Inflammatory macrophage treated with lipopolysaccharide for 4 hours (primary cell): ENCODE measurements around the gene GRK5.

Experiments
- DNase-seq: peaks from one replicate; pipeline ENCODE4 v3.0.0-alpha.2; 2020

Gene GRK5

DNA sequence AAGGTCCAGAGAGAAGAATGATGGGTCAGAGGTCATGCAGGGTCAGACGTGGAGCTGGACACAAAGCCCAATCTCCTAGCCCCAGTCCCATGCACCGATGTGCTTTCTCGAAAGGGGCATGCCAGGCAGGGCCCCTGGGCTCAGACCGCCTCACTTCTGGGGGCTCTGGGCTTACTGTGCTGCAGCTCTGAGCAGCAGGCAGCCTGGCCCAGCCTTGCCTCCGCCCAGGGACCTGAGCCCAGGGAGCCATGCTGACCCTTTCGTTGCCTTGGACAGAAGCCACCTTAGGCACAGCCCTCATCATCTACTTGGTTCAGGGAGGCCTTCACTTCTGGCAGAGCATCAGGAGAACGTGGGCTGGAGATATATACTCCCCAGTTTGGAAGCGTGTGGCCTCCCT is 161.2 kb downstream of the GRK5 start:
- DNase-seq = no peak

DNA sequence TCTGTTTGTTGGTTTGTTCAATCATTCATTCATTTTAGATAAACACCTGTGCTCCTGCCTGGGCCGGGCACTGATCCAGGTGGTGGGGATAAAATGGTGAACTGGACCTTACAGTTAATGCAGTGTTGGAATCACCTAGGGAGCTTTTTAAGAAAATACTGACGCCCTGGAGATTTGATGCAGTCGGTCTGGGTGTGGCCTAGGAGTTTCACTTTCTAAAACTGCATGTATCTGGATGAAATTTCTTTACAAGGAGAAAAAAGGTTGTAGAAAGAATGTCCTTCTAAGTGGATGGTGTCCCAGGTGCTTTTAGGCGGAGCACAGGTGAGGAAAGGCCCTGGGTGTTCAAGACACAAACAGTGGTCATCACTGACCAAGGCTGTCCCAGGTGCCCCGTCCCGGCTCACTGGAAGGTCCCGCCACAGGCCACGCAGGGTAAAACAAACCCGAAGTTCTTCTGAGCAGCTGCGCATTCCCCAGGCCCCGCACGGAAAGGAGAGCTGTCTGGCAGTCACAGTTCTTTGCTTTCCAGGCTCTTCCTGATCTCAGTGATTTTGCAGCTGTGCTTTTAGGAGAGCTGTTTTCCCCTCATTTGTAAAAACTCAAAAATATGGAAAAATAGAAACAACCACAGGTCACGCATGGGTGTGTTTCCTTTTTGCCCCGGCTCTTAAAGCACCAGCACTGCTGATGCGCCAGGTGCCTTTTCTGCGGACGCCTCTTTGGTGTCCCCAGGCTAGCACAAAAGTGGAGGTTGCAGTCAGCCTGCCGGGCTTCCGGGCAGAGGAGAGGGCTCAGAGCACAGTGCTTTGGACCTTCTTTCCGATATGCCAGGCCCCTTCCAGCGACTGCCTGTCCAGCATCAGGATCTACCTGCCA is 161.9 kb downstream of the GRK5 start:
- no peak for DNase-seq

DNA sequence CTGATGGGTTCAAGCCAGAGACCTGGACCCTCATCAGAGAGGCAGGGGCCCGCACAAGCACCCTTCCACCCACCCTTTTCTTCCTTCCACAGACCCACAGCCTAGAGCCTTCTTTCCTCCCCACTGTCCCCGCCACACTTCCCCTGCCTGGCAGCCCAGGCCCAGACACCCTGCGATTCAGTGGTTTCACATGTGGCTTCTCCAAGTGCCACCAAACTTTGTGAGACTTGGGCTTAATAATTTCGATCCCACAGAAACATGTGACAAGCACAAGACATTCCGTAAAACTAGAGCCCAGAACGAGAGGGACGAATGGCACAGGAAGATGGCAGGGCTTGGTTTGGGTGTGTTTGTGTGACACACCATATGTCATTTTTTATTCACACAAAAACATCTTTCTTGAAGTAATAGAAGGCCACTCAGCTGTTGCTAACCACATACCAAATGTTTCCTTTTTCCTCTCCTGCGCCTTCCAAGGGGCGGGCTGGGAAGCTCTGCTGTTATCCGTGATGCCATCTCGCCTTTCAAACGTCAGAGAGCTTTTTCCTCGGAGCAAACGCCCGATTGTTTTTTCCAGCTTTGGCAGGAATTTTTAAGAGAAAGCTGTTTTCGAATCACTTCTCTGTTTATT is 162.9 kb downstream of the GRK5 start:
- DNase-seq = no peak

DNA sequence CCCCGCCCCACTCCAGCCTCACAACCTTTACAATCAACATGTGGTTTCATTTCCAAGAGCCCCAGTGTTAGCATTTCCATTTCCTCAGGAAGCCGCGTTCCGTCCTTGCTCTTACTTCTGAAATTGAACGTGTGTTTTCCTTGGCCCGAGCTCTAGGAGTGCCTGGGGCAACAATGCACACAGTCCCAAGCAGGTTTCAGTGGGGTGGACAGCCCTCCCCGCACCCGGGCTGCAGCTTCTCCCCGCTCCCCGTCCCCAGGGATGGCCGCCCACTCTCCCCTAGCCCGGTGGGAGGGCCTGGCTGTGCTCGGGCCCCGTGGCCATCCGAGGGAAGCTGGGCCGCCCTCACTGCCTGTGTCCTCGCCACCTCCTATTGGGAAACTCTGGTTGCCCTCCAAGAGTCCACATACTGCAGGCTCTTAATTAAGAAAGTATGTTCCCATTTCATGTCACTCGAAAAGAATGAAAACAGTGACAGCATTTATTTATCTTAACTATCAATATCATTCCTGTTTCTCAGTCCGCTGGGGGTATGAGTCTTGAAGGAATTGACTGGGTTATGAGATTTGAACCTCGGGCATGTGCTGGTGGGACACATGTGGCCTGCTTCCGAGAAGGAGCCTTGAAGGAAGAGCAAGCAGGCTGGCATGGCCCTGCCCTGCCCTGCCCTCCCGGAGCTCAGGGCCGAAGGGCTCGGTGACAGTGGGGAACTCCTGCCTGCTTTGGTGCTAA is 163.8 kb downstream of the GRK5 start:
- DNase-seq = no peak

DNA sequence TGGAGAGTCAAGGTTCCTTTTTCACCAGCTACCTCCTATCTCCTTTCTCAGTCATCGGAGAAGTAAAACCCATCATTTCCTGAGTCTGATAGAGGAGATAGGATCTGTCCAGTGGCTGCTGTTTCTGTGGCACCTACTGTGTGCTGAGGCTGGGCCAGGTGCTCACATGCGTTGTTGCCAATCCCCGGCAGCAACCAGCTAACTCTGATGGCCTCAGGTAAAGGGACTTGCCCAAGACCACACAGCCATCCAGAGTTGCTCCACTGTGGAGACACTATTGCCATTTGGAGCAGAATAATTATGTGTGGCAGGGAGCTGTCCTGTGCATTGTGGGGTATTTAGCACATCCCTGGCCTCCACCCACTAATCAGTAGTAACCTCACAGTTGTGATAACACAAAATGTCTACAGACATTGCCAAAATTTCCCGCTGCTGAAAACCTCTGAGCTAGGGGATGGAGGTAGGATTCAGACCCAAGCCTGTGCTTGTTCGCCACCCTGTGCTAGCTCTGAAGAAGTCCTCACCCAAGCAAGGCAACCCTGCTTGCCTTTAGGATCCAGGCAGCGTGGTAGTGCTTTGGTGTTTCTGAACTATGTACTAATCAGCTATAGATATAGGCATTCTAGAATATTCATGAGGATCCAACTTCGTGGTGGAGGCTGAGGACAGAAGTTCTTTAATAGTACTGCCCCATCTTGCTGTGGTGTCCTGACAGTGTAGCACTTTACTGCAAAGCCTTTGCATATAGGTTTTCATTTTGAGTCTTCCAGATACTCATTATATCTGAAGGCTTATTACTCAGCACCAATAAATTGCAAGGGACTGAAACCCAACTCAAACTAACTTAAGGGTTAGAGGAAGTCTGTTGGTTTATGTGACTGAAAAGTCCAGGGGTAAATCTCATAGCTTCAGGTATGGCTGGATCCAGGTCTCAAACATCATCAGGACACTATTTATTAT is 164.6 kb downstream of the GRK5 start:
- no peak for DNase-seq

DNA sequence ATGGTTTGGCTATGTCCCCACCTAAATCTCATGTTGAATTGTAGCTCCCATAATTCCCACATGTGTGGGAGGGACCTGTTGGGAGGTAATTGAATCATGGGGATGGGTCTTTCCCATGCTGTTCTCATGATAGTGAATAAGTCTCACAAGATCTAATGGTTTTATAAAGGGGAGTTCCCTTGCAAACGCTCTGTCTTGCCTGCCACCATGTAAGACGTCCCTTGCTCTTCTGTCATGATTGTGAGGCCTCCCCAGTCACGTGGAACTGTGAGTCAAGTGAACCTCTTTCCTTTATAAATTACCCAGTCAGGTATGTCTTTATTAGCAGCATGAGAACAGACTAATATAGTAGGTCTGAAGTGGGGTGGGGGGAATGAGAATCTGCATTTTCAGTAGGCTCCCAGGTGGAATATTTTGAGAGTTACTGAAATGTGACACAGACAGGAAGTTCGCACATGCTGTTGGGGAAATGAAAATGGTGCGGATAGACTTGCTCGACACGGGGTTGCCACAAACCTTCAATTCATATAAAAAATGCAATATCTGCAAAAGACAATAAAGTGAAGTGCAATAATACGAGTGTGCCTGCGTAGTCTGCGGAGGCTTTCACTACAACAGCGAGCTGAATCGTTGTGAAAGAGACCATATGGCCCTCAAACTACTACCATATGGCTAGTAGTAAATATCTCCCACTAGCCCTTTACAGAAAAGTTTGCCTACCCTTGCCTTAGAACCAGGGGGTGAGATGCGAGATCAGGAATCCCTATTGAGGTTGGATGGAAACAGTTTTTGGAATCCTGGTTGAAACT is 166.1 kb downstream of the GRK5 start:
- DNase-seq = no peak

DNA sequence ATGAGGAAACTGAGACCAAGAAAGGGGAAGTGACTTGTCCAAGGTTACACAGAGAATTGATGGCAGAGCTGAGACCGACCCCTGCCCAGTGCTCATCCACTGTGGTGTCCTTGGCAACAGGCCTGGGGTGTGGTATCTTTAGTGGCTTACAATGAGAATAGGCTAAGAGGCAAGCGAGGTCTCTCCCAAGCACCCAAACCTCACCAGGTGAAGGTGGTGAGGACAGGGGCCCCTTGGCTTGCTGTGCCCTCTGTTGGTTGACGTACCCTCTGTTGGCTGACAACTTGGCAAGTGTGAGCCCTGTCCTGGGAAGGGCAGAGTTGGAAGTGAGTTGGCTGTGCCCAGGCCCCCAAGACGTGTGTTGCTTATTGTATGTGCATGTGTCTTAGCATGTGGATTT is 166.9 kb downstream of the GRK5 start:
- DNase-seq = no peak

DNA sequence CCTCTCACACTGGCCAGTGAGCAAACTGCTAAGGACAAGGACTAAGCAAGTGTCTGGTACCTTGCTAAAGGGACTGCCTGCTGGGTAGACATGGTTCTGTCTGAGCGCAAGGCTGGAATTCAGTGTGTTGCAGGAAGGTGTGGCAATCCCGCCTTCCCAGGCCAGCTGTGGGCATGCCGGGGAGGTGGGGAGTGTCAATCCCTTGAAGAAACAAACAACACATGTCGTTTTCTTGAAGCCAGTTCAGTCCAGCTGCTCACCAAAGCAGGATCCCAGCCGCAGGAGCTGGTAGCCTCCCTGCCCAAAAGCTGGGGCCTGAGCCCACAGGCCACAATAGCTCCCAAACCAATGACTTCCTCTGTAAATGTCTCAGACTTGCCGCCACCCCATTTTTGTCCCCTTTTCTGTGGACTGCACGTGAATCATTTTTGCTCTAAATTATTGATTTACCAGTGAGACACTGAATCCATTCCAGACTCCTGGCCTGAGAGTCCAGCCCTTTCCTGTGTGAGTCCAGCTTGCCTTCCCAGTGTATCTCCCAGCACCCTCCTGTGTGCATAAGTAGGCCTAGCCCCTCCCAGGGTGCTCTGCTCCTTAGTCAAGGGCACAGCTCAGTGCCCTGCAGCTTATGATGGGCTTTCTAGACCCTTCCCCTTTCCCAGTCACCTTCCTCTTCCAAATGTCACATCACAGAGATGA is 168.4 kb downstream of the GRK5 start:
- no peak for DNase-seq

DNA sequence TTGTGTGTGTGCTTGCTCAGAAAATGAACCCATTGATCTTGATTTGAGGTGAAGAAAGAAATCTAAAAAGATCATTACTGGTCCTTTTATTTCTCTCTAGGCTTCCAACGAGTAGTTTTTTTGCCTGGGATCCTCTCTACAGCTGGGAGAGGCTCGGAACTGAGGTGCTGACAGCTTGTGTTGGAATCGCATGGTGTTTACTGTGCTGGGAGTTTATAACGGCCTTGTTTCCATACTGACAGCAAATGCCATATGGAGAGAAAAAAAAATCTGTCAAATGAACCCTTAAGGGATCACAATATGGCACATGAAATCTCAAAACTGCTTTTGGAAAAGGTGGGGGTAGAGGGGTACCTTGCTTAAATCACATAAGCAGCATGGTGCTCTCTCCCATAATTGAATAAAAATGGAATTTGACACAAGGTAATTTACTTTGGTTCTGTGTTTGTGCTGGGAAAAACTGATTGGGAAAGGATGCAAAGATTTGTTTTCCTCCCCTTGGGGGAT is 170.1 kb downstream of the GRK5 start:
- no peak for DNase-seq

DNA sequence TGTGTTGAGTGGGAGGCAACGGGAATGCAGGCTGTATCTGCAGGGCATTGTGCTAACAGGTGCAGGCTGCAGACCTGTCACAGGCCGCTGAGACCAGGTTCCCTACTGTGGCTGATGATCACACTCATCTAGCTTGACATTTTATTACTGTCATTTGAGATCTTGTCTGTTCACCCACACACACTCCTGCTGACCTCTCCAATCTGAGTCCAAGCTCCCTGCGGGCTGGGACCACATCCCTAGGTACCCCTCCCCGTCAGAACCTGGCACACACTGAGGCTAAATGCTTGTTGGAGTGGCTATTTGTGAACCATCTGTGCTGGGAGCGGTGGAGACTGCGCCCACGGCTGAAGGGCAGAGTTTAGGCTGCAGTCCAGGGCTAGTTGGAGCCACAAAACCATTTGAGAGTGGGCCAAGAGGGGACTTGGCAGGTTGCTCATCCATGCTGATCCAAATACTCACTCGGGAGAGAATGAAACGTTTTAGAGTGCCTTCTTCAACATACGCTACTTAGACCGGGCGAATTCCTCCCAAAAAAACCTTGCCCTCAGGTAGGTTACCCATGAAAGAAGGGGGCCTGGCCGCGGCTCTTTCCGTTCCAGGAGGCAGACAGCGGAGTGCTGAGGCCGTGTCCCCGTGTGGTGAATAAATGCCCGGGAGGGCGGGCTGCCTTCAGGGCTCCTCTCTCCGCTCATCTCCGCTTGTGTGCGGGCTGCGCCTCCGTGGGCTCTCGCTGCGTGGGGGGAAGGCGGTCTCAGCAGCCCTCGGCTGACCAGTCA is 170.8 kb downstream of the GRK5 start:
- no peak for DNase-seq

DNA sequence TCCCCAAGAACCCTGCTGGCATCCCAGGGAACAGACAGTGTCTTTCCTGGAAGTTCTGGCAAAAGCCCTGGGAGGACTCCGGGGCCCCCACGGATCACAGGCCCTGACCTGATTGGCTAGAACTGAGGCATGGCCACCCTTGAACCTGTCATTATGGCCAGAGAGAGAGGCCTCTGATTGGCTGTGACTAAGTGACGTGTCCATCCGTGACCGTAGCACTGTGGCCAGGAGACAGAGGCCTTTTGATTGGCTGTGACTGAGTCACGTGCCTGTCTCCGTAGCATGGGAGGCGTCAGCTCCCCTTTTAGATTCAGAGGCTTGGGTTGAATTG is 171.3 kb downstream of the GRK5 start:
- no peak for DNase-seq

DNA sequence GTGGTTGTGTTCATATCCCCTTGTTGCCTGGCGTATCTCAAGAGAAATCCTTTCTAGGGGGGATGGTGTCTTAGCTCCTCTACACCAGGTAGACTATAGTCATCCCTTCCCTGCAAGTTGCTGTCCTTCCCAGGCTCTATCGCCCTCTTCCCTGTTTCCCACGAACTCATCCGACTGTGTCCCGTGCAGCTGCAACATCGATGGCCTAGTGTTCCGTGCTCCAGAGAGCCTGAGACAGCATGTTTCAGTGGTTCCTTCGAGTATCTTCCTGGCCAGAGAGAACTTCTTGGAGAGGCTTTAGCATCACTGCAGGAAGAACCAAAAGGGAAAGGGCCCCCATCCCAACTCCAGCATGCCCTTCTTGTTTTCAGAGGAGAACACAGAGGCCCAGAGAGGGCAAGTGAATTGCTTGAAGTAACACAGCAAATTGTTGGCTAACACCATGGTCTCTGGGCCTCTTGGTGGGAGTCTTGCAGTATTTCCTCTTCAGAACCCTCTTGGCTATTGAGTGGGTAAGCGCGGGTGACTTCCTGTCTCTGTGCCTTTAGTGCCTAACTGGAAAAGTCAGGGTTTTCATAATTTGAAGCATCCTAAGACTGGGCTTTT is 172.2 kb downstream of the GRK5 start:
- DNase-seq = no peak

DNA sequence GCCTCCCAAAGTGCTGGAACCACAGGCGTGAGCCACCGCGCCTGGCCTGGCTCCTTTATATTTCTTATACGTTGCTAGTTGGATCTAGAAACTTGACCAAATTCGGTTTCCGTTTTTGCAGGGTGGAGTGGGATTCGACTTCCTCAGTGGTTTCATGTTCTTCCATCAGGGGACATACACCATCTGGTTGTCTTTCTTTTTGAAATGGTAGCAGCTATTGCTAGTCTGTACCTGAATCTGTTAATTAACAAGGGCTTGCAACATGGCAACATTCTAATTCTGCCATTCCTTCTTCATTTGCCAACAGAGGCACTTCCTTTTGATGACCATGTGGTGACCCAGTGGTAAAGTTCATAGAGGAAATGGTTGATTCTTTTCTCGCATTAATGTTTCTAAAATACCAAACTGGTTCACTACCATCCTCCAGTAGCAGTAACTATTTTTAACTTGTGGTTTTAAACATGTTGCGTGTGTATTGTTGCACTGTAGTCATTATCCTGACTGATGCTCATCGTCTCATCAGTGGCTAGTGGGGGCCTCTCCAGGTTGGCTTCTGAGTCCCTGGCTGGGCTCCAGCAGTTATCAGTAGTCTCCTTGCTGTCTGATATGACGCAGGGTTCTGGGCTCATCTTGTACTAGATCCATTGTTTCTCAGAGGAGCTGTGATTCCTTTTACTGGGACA is 175.9 kb downstream of the GRK5 start:
- DNase-seq = peak; percentile 19

DNA sequence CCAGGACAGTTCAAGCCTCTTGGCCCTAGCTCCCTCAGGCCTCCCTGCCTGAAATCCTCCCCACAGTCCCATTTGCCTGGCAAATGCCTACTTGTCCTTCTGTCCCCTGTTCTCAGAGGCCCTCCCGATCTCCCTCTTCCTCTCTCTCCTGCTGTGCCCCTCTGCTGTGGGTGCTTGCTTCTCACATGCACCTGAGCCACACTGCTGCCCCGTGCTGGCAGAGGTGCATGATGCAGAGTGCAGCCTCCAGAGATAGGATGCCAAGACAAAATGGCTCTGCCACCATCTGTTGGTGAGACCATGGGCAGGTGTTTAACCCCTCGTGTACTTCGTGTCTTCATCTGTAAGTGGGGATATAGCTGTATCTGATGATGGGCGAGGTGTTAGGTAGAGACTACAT is 176.8 kb downstream of the GRK5 start:
- DNase-seq = no peak

DNA sequence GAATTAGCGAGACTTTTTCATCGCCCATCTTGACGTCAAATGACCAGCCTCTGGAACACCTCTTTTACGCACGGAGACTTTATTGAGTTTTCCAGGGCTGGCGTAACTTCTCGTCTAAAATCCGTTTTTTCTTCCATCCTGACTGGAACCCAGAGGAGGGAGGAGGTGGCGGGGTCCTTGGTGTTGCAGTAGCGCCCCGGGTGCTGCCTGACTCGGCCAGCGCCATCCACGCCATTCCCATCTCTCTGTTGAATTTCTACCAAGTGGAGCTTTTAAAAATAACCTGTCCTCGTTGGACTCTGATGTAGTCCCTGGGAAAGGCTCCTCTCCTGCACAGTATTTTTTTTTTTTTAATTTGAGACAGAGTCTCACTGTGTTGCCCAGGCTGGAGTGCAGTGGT is 179.3 kb downstream of the GRK5 start:
- DNase-seq = no peak

DNA sequence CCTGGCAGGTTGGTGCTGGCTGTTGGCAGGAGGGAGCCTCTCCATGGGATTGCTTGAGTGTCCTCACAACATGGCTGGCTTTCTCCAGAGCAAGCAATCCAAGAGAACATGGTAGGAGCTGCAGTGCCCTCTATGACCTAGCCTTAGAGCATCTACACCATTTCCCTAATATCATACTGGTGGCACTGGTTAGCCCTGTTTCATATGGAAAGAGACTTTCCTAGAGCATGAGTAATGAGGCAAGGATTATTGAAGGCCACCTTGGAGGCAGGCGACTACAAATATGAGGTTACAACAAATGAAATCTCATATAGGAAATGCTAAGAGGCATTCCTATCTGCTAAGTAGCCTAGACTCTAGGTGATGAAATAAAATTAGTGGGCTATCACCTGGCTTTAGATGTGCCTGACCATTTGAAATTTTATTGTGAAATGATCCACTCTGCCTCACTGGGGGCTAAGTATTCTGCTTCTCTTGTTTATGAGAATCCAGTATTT is 181.5 kb downstream of the GRK5 start:
- DNase-seq = no peak

DNA sequence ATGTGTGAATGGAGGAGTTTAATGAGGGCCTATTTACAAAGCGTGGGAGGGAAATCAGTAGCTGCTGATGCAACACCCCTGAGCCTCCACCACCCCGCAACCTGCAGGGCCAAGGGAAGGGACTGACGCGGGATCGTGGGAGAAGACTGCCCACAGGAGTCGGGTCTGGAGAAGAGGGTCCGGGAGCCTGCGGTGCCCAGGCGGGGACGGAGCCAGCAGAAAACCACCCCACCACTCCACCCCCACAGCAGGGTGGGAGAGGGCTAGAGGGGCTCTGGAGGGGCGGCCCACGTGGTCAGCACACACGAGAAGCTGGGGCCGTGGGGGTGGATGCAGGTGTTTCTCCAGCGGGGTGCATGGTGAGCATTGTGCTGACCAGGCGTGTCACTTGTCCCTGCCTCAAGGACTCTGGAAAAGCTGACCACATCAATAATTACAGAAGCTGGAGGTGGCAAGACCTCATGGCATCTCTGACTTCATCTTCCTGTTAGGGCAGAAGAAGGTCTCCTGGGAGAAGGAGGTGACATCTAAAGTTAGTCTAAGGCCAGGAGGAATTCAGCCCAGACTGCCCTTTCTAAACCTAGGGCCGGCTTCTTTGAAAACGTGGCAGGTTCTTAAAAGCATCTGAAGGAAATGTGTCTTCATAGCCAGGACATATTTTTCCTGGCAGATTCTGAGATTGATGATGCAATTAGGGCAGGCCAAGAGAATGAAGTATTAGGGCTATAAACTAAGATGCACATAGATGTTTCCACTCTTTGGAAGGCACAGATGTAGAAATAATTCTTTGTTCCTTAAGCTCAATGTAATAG is 184.3 kb downstream of the GRK5 start:
- peak; percentile 14 for DNase-seq

DNA sequence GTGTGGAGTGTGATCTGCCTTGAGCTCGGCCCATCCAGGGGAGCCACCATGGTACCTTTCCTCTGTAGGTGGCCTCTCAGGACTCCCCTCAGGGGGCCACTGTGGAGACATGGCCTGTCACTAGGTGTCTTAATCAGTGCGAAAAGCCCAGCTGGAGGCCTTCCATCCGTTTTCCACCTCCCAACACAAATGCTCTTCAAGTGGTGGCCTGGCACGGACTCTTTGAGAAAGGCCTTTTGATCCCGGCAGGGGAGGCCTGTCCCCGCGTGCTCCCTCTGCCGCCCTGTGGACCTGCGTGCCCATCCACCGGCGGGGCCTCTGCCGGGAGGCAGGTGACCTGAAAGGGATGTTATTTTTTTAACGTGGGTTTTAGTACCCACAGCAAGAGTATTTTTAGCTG is 185.6 kb downstream of the GRK5 start:
- DNase-seq = no peak
